Breast epithelium (tissue), 4 donors: ENCODE data around the gene METTL6. TPM values are rescaled to one million over a fixed set of nuclear protein-coding genes. Genes with fewer than 3 reads are reported as not detected.

Source experiments
- DNase-seq, 2 donors: peaks; one replicate each; pipeline ENCODE4 v3.0.0-alpha.2; 2019; ENCODE audit warnings: low spot score in 2 of 2
- H3K27ac ChIP-seq, 2 donors: fragments of 200-600 bp; sonication (generic) in 1 of 2; one replicate each; pipeline ENCODE4 v1.5.1; 2016 to 2019; ENCODE audit warnings: mild to moderate bottlenecking in 1 of 2
- H3K27me3 ChIP-seq, 2 donors: fragments of 200-600 bp; sonication (generic) in 1 of 2; one replicate each; pipeline versions ENCODE4 v1.5.1 to v1.6.0; 2017 to 2019; ENCODE audit warnings: control low read depth in 1 of 2, mild to moderate bottlenecking in 1 of 2
- H3K36me3 ChIP-seq: fragments of 200-600 bp; one replicate; pipeline ENCODE4 v1.5.1; 2019
- H3K4me1 ChIP-seq, 2 donors: fragments of 200-600 bp; sonication (generic); one replicate each; pipeline ENCODE4 v1.5.1; 2016 to 2019; ENCODE audit warnings: control low read depth in 1 of 2
- H3K4me3 ChIP-seq, 3 donors: fragments of 200-600 bp; sonication (generic); 1 replicate in 2 of 3; 2 replicates in 1 of 3; pipeline ENCODE4 v1.5.1; 2016 to 2019; ENCODE audit warnings: mild to moderate bottlenecking in 3 of 3, moderate library complexity in 2 of 3
- H3K9me3 ChIP-seq, 2 donors: fragments of 200-600 bp; sonication (generic) in 1 of 2; one replicate each; pipeline ENCODE4 v1.5.1; 2016 to 2019; ENCODE audit warnings: control low read depth in 1 of 2
- POLR2A ChIP-seq: fragments of 450-650 bp; IDR thresholded peaks from one replicate; pipeline ENCODE4 v1.6.1; 2016; ENCODE audit warnings: antibody characterized with exemption, mild to moderate bottlenecking, moderate library complexity
- POLR2AphosphoS5 ChIP-seq, 3 donors: sonication (generic); formaldehyde crosslinking; IDR thresholded peaks; one replicate each; pipeline ENCODE4 v1.6.1; 2017; ENCODE audit warnings: antibody characterized with exemption in 3 of 3
- intact Hi-C: fragments of 100-400 bp; cut with DNase I; formaldehyde crosslinking; loops from one replicate; pipeline ENCODE4 v1.15.1; 2023; ENCODE audit warnings: low total_unique reads
- total RNA-seq, 3 donors: library from RNA; depleted of rRNA; stranded (reverse); fragments of >200 nt; gene quantifications; one replicate each; pipeline ENCODE4 v1.1.0, GENCODE V29; 2016
- TF ChIP-seq, protein P1 (sequence below), 3 donors: fragments of 450-650 bp; IDR thresholded peaks; one replicate each; pipeline ENCODE4 v1.5.1; 2016 to 2017; ENCODE audit warnings: antibody characterized with exemption in 3 of 3, mild to moderate bottlenecking in 3 of 3, moderate library complexity in 3 of 3

METTL6 gene
- total RNA-seq, 3 donors from 2014 or later = 9.1 to 23.6 (median 21.8) TPM

DNA sequence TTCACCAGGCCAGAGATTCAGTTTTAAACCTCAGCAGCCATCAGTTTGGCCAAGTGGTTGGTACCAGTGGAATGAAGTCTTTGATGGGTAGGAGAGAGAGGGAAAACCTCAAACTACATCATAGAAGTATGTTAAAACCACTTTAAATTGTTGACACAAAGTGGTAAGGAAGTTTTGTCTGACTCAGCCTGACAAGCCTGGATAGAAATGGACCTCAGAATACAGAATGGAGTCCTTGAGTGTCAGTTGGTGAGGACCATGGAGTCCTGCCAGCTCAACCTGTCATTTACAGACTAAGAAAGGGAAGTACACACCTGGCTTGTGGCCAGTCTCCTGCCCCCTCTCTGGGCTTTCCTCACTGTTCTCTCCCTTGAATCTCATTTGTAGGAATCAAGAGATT is 12.1 kb upstream of the METTL6 start:
- no peak for DNase-seq
- no peaks in the 10 kb centered on the region for H3K4me1 ChIP-seq
- H3K27ac ChIP-seq = no peak overlapping the region
- no peaks in the 10 kb centered on the region for H3K36me3 ChIP-seq
- intact Hi-C loops = loop anchor here (5.0 kb wide), 1 partner anchor 1277 kb away; no protein-coding TSS in a partner anchor
- TF ChIP-seq, protein P1, sequence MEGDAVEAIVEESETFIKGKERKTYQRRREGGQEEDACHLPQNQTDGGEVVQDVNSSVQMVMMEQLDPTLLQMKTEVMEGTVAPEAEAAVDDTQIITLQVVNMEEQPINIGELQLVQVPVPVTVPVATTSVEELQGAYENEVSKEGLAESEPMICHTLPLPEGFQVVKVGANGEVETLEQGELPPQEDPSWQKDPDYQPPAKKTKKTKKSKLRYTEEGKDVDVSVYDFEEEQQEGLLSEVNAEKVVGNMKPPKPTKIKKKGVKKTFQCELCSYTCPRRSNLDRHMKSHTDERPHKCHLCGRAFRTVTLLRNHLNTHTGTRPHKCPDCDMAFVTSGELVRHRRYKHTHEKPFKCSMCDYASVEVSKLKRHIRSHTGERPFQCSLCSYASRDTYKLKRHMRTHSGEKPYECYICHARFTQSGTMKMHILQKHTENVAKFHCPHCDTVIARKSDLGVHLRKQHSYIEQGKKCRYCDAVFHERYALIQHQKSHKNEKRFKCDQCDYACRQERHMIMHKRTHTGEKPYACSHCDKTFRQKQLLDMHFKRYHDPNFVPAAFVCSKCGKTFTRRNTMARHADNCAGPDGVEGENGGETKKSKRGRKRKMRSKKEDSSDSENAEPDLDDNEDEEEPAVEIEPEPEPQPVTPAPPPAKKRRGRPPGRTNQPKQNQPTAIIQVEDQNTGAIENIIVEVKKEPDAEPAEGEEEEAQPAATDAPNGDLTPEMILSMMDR (IDR thresholded peaks at IDR 0.05) = no peak
- no peak for TF ChIP-seq POLR2A
- no peak for TF ChIP-seq POLR2AphosphoS5 (IDR thresholded peaks at IDR 0.05)
- no peak overlapping the region for H3K4me3 ChIP-seq
- no peaks in the 10 kb centered on the region for H3K9me3 ChIP-seq
- no peaks in the 10 kb centered on the region for H3K27me3 ChIP-seq

DNA sequence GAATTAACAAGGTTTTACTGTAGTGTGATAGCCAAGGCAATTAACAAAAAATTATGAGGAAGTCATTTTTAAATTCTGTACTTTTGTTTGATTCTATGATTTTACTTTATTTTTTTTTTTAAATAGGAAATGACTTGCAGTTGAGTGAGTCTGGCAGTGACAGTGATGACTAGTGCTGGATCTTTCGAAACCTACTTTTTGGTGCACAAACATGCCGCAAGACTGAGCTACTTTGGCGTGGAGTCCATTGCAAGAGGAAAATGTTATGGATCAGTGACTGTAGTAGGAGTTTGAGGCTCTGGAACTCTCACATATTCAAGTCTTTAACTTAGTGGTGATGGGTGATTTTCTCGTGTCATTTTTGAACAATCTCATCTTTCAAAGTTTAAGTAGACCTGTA is 11.6 kb upstream of the METTL6 start:
- no peak for DNase-seq
- Histone ChIP-seq H3K9me3 (no peaks in the 10 kb centered on the region), H3K4me1 (no peaks in the 10 kb centered on the region), H3K36me3 (no peaks in the 10 kb centered on the region), H3K4me3 (no peak overlapping the region), H3K27ac (no peak overlapping the region), H3K27me3 (no peaks in the 10 kb centered on the region)
- TF ChIP-seq POLR2A = no peak
- TF ChIP-seq, protein P1 (IDR thresholded peaks at IDR 0.05) = no peak
- TF ChIP-seq POLR2AphosphoS5 (IDR thresholded peaks at IDR 0.05) = no peak
- intact Hi-C loops = loop anchor here (5.0 kb wide), 1 partner anchor 1277 kb away; no protein-coding TSS in a partner anchor

DNA sequence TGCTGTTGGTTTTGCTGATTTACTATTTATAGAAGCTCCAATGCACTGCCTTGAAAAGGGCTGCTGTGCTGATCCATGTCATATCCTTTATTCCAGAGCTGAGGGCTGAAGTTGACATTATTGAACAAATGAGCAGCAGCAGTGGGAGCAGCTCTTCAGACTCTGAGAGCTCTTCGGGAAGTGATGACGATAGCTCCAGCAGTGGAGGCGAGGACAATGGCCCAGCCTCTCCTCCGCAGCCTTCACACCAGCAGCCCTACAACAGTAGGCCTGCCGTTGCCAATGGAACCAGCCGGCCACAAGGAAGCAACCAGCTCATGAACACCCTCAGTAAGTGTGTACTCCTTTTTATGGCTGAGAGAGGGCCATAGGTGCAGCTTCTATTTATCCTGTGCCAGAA is 8.9 kb upstream of the METTL6 start:
- H3K4me1 ChIP-seq = no peaks in the 10 kb centered on the region
- no peak overlapping the region for H3K4me3 ChIP-seq
- DNase-seq = no peak
- H3K36me3 ChIP-seq = no peaks in the 10 kb centered on the region
- H3K9me3 ChIP-seq = no peaks in the 10 kb centered on the region
- intact Hi-C loops = loop anchor here (5.0 kb wide), 1 partner anchor 1274 kb away; no protein-coding TSS in a partner anchor
- no peaks in the 10 kb centered on the region for H3K27me3 ChIP-seq
- TF ChIP-seq, protein P1 (IDR thresholded peaks at IDR 0.05) = no peak
- TF ChIP-seq POLR2A = no peak
- TF ChIP-seq POLR2AphosphoS5 (IDR thresholded peaks at IDR 0.05) = no peak
- H3K27ac ChIP-seq = no peak overlapping the region

DNA sequence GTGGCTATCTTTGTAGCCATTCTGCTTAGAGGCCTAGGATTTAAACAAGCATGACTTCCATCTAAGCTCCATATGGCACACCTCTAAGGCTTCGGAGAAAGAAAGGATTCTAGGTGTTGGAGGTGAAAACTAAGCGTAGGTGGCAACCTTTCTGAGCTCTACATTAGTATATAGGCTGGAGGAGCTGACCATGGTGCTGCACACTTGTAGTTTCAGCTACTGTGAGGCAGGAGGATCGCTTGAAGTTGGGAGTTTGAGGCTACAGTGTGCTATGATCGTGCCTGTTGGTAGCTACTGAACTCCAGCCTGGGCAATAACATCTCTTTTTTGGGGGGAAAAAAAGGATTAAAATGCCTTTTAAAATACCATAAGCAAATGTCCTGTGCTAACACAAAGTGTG is 7.4 kb upstream of the METTL6 start:
- no peaks in the 10 kb centered on the region for H3K9me3 ChIP-seq
- intact Hi-C loops = loop anchor here (5.0 kb wide), 1 partner anchor 1272 kb away; no protein-coding TSS in a partner anchor
- H3K4me1 ChIP-seq = no peaks in the 10 kb centered on the region
- H3K27ac ChIP-seq = no peak overlapping the region
- no peaks in the 10 kb centered on the region for H3K36me3 ChIP-seq
- no peak for DNase-seq
- no peak overlapping the region for H3K4me3 ChIP-seq
- TF ChIP-seq, protein P1 (IDR thresholded peaks at IDR 0.05) = no peak
- TF ChIP-seq POLR2A = no peak
- TF ChIP-seq POLR2AphosphoS5 (IDR thresholded peaks at IDR 0.05) = no peak
- no peaks in the 10 kb centered on the region for H3K27me3 ChIP-seq

DNA sequence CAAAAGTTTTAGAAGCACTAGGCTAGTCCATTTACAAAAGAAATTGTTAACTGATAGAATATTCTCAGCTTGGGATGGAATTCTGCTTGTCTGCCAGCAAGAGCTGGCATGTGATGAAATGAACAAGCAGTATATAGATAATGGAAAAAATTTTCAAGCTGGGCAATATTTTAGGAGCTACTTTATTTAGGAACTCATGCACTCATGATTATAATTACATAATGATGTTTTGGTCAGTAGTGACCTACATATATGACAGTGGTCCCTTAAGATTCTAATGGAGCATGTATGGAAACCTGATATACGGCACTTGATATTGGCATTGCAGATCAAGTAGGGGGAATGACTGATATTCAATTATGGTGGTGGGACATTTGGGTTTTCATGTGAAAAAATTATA is 6.2 kb upstream of the METTL6 start:
- no peak overlapping the region for H3K4me3 ChIP-seq
- intact Hi-C loops = no loop called here
- H3K36me3 ChIP-seq = no peaks in the 10 kb centered on the region
- no peaks in the 10 kb centered on the region for H3K27me3 ChIP-seq
- no peaks in the 10 kb centered on the region for H3K9me3 ChIP-seq
- H3K27ac ChIP-seq = no peak overlapping the region
- TF ChIP-seq POLR2A = no peak
- TF ChIP-seq, protein P1 (IDR thresholded peaks at IDR 0.05) = no peak
- TF ChIP-seq POLR2AphosphoS5 (IDR thresholded peaks at IDR 0.05) = no peak
- H3K4me1 ChIP-seq = no peaks in the 10 kb centered on the region
- no peak for DNase-seq
